VCaP (cell line): ENCODE measurements around the gene CADM1.

Experiments used
- H3K27ac ChIP-seq: fragments of 450-650 bp; 2 replicates; pipeline ENCODE4 v1.5.1; 2017
- CTCF ChIP-seq: fragments of 450-650 bp; conservative IDR thresholded peaks from 2 replicates; pipeline ENCODE4 v1.5.1; 2017; ENCODE audit warnings: mild to moderate bottlenecking, moderate library complexity

Gene CADM1

GRCh38 chr11:115157247-115157646, 347.0 kb downstream of the CADM1 start:
- no peak overlapping the region for H3K27ac ChIP-seq
- no peak for TF ChIP-seq CTCF

GRCh38 chr11:115155978-115156377, 348.2 kb downstream of the CADM1 start:
- no peak overlapping the region for H3K27ac ChIP-seq
- no peak for TF ChIP-seq CTCF

GRCh38 chr11:115155320-115155719, 348.9 kb downstream of the CADM1 start:
- no peak for TF ChIP-seq CTCF
- H3K27ac ChIP-seq = no peak overlapping the region

- H3K27ac ChIP-seq = no peak overlapping the region
- TF ChIP-seq CTCF = no peak
Measured at GRCh38 chr11:115154355-115154736, 349.9 kb downstream of the CADM1 start.

GRCh38 chr11:115153731-115154354, 350.4 kb downstream of the CADM1 start:
- H3K27ac ChIP-seq = no peak overlapping the region
- no peak for TF ChIP-seq CTCF

GRCh38 chr11:115153135-115153534, 351.1 kb downstream of the CADM1 start:
- no peak for TF ChIP-seq CTCF
- H3K27ac ChIP-seq = no peak overlapping the region

- TF ChIP-seq CTCF = no peak
- H3K27ac ChIP-seq = no peak overlapping the region
Measured at GRCh38 chr11:115151010-115151409, 353.2 kb downstream of the CADM1 start.
